K562 (cell line): Measurements from ENCODE around the gene PRR30. TPM values are rescaled to one million over a fixed set of nuclear protein-coding genes. Genes with fewer than 3 reads are reported as not detected.

Experiments
- ATAC-seq: fragments of 200-7000 bp; cut with Tn5 transposase; 3 replicates; pipeline ENCODE4 v1.9.1; 2020; ENCODE audit warnings: moderate library complexity
- BruUV-seq: library from RNA; stranded (reverse); fragments of 400-500 nt; replicated peaks from 2 replicates; lab custom pipeline; 2021; lab: Mats Ljungman, UMichigan
- CTCF ChIA-PET: fragments of 300-600 bp; formaldehyde crosslinking; extraction: SDS; loops from one replicate; lab custom pipeline; 2021; ENCODE audit warnings: low intra/inter-chr PET ratio; lab: Yijun Ruan, JAX
- POLR2A ChIA-PET: fragments of 300-600, 350-650 bp; sonication (Branson Sonifier 250); formaldehyde crosslinking; extraction: SDS; loops from one replicate; lab custom pipeline; 2021; ENCODE audit warnings: antibody characterized with exemption, inconsistent platforms; lab: Yijun Ruan, JAX
- DNase-seq, 4 experiments: peaks; one replicate each; pipeline versions ENCODE4 v3.0.0 to v3.0.0-alpha.2; 2011 to 2018; ENCODE audit warnings: low spot score in 3 of 4, mixed read lengths in 3 of 4; ENCODE audit errors: extremely low read depth in 1 of 4
- FAIRE-seq: peaks from 2 replicates; lab custom pipeline; 2011; peaks lifted over from hg19 to GRCh38; lab: Jason Lieb, UNC
- H2AFZ ChIP-seq: 2 replicates; pipeline ENCODE4 v1.6.0; 2011; ENCODE audit warnings: low read depth, low read length, control low read depth, inconsistent platforms
- H3K27ac ChIP-seq: fragments of 200-600 bp; 3 replicates; pipeline ENCODE4 v1.8.0; 2011; ENCODE audit warnings: low read depth, mild to moderate bottlenecking, control low read depth, inconsistent platforms, low read length, moderate library complexity, mixed read lengths; ENCODE audit errors: extremely low read depth
- H3K27me3 ChIP-seq, 2 experiments: fragments of 300-600 bp in 1 of 2; 2 replicates in 1 of 2; 3 replicates in 1 of 2; pipeline versions ENCODE4 v1.6.0 to v1.8.0; 2011; ENCODE audit warnings: inconsistent platforms in 2 of 2, low read length in 2 of 2, mild to moderate bottlenecking in 1 of 2, mixed read lengths in 1 of 2, moderate library complexity in 1 of 2; ENCODE audit not compliant: control insufficient read depth in 2 of 2, insufficient read depth in 2 of 2
- H3K36me3 ChIP-seq: fragments of 300-600 bp; 3 replicates; pipeline ENCODE4 v1.8.0; 2011; ENCODE audit warnings: mild to moderate bottlenecking, low read length, inconsistent platforms; ENCODE audit not compliant: control insufficient read depth, insufficient read depth
- H3K4me1 ChIP-seq, 2 experiments: fragments of 200-600 bp in 1 of 2; replicated peaks in 1 of 2; 2 replicates in 1 of 2; 3 replicates in 1 of 2; pipeline versions ENCODE4 v1.5.1 to v1.8.0; 2011; ENCODE audit warnings: inconsistent platforms in 2 of 2, low read length in 2 of 2, mild to moderate bottlenecking in 1 of 2, mixed read lengths in 1 of 2, moderate library complexity in 1 of 2; ENCODE audit not compliant: control insufficient read depth in 2 of 2, insufficient read depth in 2 of 2
- H3K4me2 ChIP-seq: 2 replicates; pipeline ENCODE4 v1.6.1; 2011; ENCODE audit warnings: low read length, control low read depth, inconsistent platforms, mixed read lengths; ENCODE audit not compliant: insufficient read depth
- H3K4me3 ChIP-seq: fragments of 200-600 bp; sonication (generic), shearing (Covaris generic); 2 replicates; pipeline ENCODE4 v1.5.1; 2016; ENCODE audit warnings: control low read depth, inconsistent platforms
- H3K79me2 ChIP-seq: fragments of 200-600 bp; 3 replicates; pipeline ENCODE4 v1.8.0; 2011; ENCODE audit warnings: low read length, inconsistent platforms; ENCODE audit not compliant: control insufficient read depth, insufficient read depth
- H3K9ac ChIP-seq, 2 experiments: 2 replicates each; pipeline versions ENCODE4 v1.6.0 to v1.6.1; 2011; ENCODE audit warnings: low read depth in 2 of 2, low read length in 2 of 2, control low read depth in 1 of 2, inconsistent platforms in 1 of 2, mild to moderate bottlenecking in 1 of 2, mixed read lengths in 1 of 2; ENCODE audit not compliant: insufficient read depth in 1 of 2
- H3K9me1 ChIP-seq: one replicate; pipeline ENCODE4 v1.6.0; 2011; ENCODE audit warnings: inconsistent platforms, mild to moderate bottlenecking, low read length, moderate library complexity; ENCODE audit not compliant: control insufficient read depth, insufficient read depth
- H3K9me3 ChIP-seq: replicated peaks from 2 replicates; pipeline ENCODE4 v1.5.1; 2011; ENCODE audit warnings: low read depth, low read length, inconsistent platforms; ENCODE audit not compliant: control insufficient read depth, insufficient read depth
- H4K20me1 ChIP-seq: replicated peaks from 2 replicates; pipeline ENCODE4 v1.6.1; 2011; ENCODE audit warnings: low read length, inconsistent platforms, mixed read lengths; ENCODE audit not compliant: control insufficient read depth, insufficient read depth
- CHD4 ChIP-seq: fragments of 200-600 bp; sonication (generic); IDR thresholded peaks from 3 replicates; pipeline ENCODE4 v1.6.1; 2012; ENCODE audit warnings: low read depth, mild to moderate bottlenecking, mixed read lengths, low read length, inconsistent platforms; ENCODE audit not compliant: insufficient read depth, insufficient replicate concordance, poor library complexity, severe bottlenecking
- EGR1 ChIP-seq: fragments of 450-650 bp; conservative IDR thresholded peaks from 2 replicates; pipeline ENCODE4 v1.6.1; 2017; ENCODE audit warnings: mild to moderate bottlenecking
- NEUROD1 ChIP-seq: fragments of 150-350 bp; IDR thresholded peaks from 2 replicates; pipeline ENCODE4 v1.6.1; 2014; ENCODE audit warnings: borderline replicate concordance, low read length, low read depth; ENCODE audit not compliant: partially characterized antibody
- ZKSCAN1 ChIP-seq: fragments of 150-350 bp; IDR thresholded peaks from 2 replicates; pipeline ENCODE4 v1.6.1; 2016; ENCODE audit warnings: low read depth, low read length
- ZNF740 ChIP-seq, 3 experiments: fragments of 200-800 bp in 1 of 3; sonication (Bioruptor generic) in 1 of 3; sonication (generic) in 1 of 3; formaldehyde crosslinking in 1 of 3; IDR thresholded peaks; 2 replicates each; pipeline versions ENCODE4 v1.6.1 to v1.8.0; 2016 to 2022; ENCODE audit warnings: mild to moderate bottlenecking in 2 of 3, missing compliant biosample characterization in 2 of 3, missing genetic modification characterization in 2 of 3, missing genetic modification reagents in 1 of 3
- ZNF75A ChIP-seq: fragments of 450-650 bp; formaldehyde crosslinking; IDR thresholded peaks from 2 replicates; pipeline ENCODE4 v1.4.0; 2020; ENCODE audit warnings: mild to moderate bottlenecking
- WGBS: fragments of 100-300 bp; shearing (Covaris generic); methylation state at CpG from one replicate; pipeline ENCODE4 v1.1.6; 2016; ENCODE audit warnings: low coverage, mixed read lengths; ENCODE audit not compliant: insufficient coverage; ENCODE audit errors: missing lambda C conversion rate; 5-methylcytosine and 5-hydroxymethylcytosine counted together
- in situ Hi-C: fragments of 300-500 bp; cut with MboI; formaldehyde crosslinking; loops from 4 replicates; pipeline ENCODE4 v1.15.0; 2018; ENCODE audit warnings: inconsistent platforms, mixed read lengths
- intact Hi-C: fragments of 100-400 bp; cut with micrococcal nuclease; formaldehyde crosslinking; loops from 2 replicates; pipeline ENCODE4 v1.14.2; 2022
- polyA plus RNA-seq, 8 experiments: library from polyadenylated mRNA; depleted of rRNA in 4 of 8; stranded (reverse) in 5 of 8; unstranded in 3 of 8; fragments of >200 nt; fragmentation: Nextera tagmentation in 2 of 8; fragmentation: Illumina TruSeq in 1 of 8; extraction: Ambion mirVana in 2 of 8; extraction: Trizol in 1 of 8; gene quantifications; 2 replicates each; pipeline versions ENCODE4 v1.2.1 to v1.2.3, GENCODE V29; 2011 to 2014; ENCODE audit warnings: inconsistent platforms in 1 of 8, missing spikeins in 1 of 8
- total RNA-seq, 7 experiments: library from RNA; depleted of rRNA in 6 of 7; stranded (reverse); fragments of >200 nt in 6 of 7; fragmentation: Illumina TruSeq in 2 of 7; extraction: Trizol in 2 of 7; gene quantifications; 2 replicates each; pipeline versions ENCODE4 v1.2.1 to v1.2.3, GENCODE V29; 2011 to 2021; ENCODE audit warnings: low replicate concordance in 1 of 7

The PRR30 gene
- total and polyA plus RNA-seq, 9 of the 15 experiments (the other 6 are each of a cell fraction or from before 2014, with no cell fraction given): not detected

- no TSS peak for BruUV-seq
- in situ Hi-C loops: no loop called here
- Histone ChIP-seq H3K27ac (no peak within 1 kb of the TSS), H3K4me3 (no peak within 1 kb of the TSS), H4K20me1 (no peaks in the 10 kb centered on the region), H3K4me1 (peaks cover 0 to 15% of the 10 kb centered on the region in 2 experiments; a peak in 2 of 5 replicates), H3K27me3 (peaks cover 0 to 15% of the 10 kb centered on the region in 2 experiments; a peak in 2 of 5 replicates), H3K9me1 (no peaks in the 10 kb centered on the region), H3K4me2 (no peak within 1 kb of the TSS), H3K9ac (peak within 1 kb of the TSS in 1 of 2 experiments; percentile 82; a peak in 1 of 4 replicates), H2AFZ (no peak within 1 kb of the TSS), H3K79me2 (no peaks in the 10 kb centered on the region), H3K36me3 (no peaks in the 10 kb centered on the region), H3K9me3 (no peaks in the 10 kb centered on the region)
- POLR2A ChIA-PET: interaction anchor here (1.0 to 1.3 kb wide), 2 partner anchors 12 to 68 kb away, joined by 3 read pairs; no protein-coding TSS in a partner anchor
- TF ChIP-seq CHD4 (no peak), EGR1 (peak; percentile 54), ZKSCAN1 (no peak), NEUROD1 (no peak), ZNF75A (CRISPR knock-in tag) (no peak), ZNF740 (CRISPR knock-in tag; IDR thresholded peaks at IDR 0.05) (0 out of 2 replicates have a peak, but pooled peaks have one; percentile 27), ZNF740 (tag; IDR thresholded peaks at IDR 0.05) (no peak)
- whole genome bisulfite sequencing: 29% methylated on average over 12 of the region's 12 CpGs
- CTCF ChIA-PET: no interaction called here
- DNase-seq: peak in 1 of 4 experiments; percentile 29
- intact Hi-C loops: no loop called here
- no peak for FAIRE-seq
- ATAC-seq: peak; percentile 31
These were observed 9.7 kb upstream of the PRR30 start, which contains the start of gene TCF23 for GRCh38 chr2:27148801-27149439. TSS of gene TCF23 (plus strand) at chr2:27149004. CDS start at chr2:27149134, 130 bp downstream.
